Liver (tissue), 9 donors: ENCODE measurements around the gene IFNA4. TPM values are rescaled to one million over a fixed set of nuclear protein-coding genes. Genes with fewer than 3 reads are reported as not detected.
"Not testable (repeated sequence)": the region's sequence is repeated elsewhere in the genome, so short reads cannot be mapped to it uniquely, and the experiment has no call there.

Source experiments
- DNase-seq: peaks from one replicate; pipeline ENCODE4 v3.0.0-alpha.2; 2017; ENCODE audit warnings: low spot score
- H3K27ac ChIP-seq, 2 donors: one replicate each; pipeline ENCODE4 v1.7.0; 2013; ENCODE audit warnings: inconsistent platforms in 2 of 2, low read length in 2 of 2, control low read depth in 1 of 2, low read depth in 1 of 2, mild to moderate bottlenecking in 1 of 2
- H3K27me3 ChIP-seq, 4 donors: one replicate each; pipeline versions ENCODE4 v1.6.1 to v1.7.0; 2013; ENCODE audit warnings: low read length in 3 of 4, inconsistent platforms in 1 of 4, mild to moderate bottlenecking in 1 of 4, moderate library complexity in 1 of 4; ENCODE audit not compliant: control insufficient read depth in 4 of 4, insufficient read depth in 4 of 4
- H3K36me3 ChIP-seq, 4 donors: one replicate each; pipeline versions ENCODE4 v1.6.1 to v1.7.0; 2013; ENCODE audit warnings: low read length in 3 of 4, mild to moderate bottlenecking in 3 of 4, low read depth in 1 of 4, moderate library complexity in 1 of 4; ENCODE audit not compliant: control insufficient read depth in 4 of 4, insufficient read depth in 3 of 4
- H3K4me1 ChIP-seq, 4 donors: one replicate each; pipeline versions ENCODE4 v1.6.1 to v1.7.0; 2013; ENCODE audit warnings: low read length in 3 of 4, mild to moderate bottlenecking in 3 of 4, moderate library complexity in 1 of 4; ENCODE audit not compliant: control insufficient read depth in 4 of 4, insufficient read depth in 4 of 4
- H3K4me3 ChIP-seq, 3 donors: one replicate each; pipeline versions ENCODE4 v1.6.1 to v1.7.0; 2013; ENCODE audit warnings: low read length in 3 of 3, control low read depth in 1 of 3, low read depth in 1 of 3, mild to moderate bottlenecking in 1 of 3
- H3K9ac ChIP-seq, 2 donors: one replicate each; pipeline ENCODE4 v1.7.0; 2013; ENCODE audit warnings: low read length in 2 of 2, mild to moderate bottlenecking in 2 of 2, moderate library complexity in 2 of 2, control low read depth in 1 of 2, low read depth in 1 of 2
- H3K9me3 ChIP-seq, 4 donors: one replicate each; pipeline versions ENCODE4 v1.6.1 to v1.7.0; 2013; ENCODE audit warnings: low read length in 3 of 4; ENCODE audit not compliant: control insufficient read depth in 4 of 4
- CTCF ChIP-seq: fragments of 150-350 bp; IDR thresholded peaks from 2 replicates; pipeline ENCODE4 v1.5.1; 2017; ENCODE audit warnings: improper control_type of control experiment, low read depth, low read length; ENCODE audit not compliant: missing input control
- HNF4A ChIP-seq, 2 donors: conservative IDR thresholded peaks; 2 replicates each; pipeline ENCODE4 v1.6.1; 2016; ENCODE audit warnings: antibody characterized with exemption in 2 of 2, mild to moderate bottlenecking in 2 of 2
- RAD21 ChIP-seq, 2 donors: IDR thresholded peaks; 2 replicates each; pipeline ENCODE4 v1.6.1; 2016; ENCODE audit warnings: antibody characterized with exemption in 2 of 2, mild to moderate bottlenecking in 2 of 2
- RXRA ChIP-seq, 2 donors: IDR thresholded peaks; 2 replicates each; pipeline ENCODE4 v1.6.1; 2017 to 2018; ENCODE audit warnings: antibody characterized with exemption in 2 of 2, mild to moderate bottlenecking in 1 of 2
- SP1 ChIP-seq: IDR thresholded peaks from 2 replicates; pipeline ENCODE4 v1.6.1; 2018; ENCODE audit warnings: antibody characterized with exemption, mild to moderate bottlenecking
- WGBS: extraction: QIAGEN DNeasy Blood & Tissue Kit; methylation state at CpG from one replicate; pipeline ENCODE4 v1.1.7; 2013; 5-methylcytosine and 5-hydroxymethylcytosine counted together
- polyA plus RNA-seq, 2 donors: library from polyadenylated mRNA; stranded (reverse) in 1 of 2; unstranded in 1 of 2; fragments of 200-250 nt in 1 of 2; fragments of >200 nt in 1 of 2; fragmentation: Nextera tagmentation in 1 of 2; extraction: Ambion mirVana in 1 of 2; gene quantifications; one replicate each; pipeline versions ENCODE4 v1.2.1 to v1.2.3, GENCODE V29; 2013 to 2015
- total RNA-seq, 2 donors: library from RNA; depleted of rRNA; stranded (reverse); fragments of >200 nt; gene quantifications; one replicate each; pipeline ENCODE4 v1.2.3, GENCODE V29; 2014
- donor health status: healthy.
- donor health status: healthy.
- donor health status: healthy.
- donor health status: healthy.
- donor health status: healthy.

IFNA4 gene
- total and polyA plus RNA-seq, 4 donors = not detected

GRCh38 chr9:21205204-21205603 is 17.8 kb upstream of the IFNA4 start:
- Histone ChIP-seq H3K27me3 (no peaks in the 10 kb centered on the region), H3K4me1 (no peaks in the 10 kb centered on the region), H3K36me3 (no peaks in the 10 kb centered on the region), H3K4me3 (no peak overlapping the region), H3K27ac (no peak overlapping the region), H3K9me3 (no peaks in the 10 kb centered on the region), H3K9ac (no peak overlapping the region)
- no peak for DNase-seq
- TF ChIP-seq RXRA (IDR thresholded peaks at IDR 0.05) (no peak), SP1 (no peak)

- not testable (repeated sequence) for H3K9ac ChIP-seq
Observed at GRCh38 chr9:21202105-21202504, 14.7 kb upstream of the IFNA4 start, which contains the start of gene IFNA7. Gene IFNA7 (minus strand): TSS chr9:21202205. CDS start chr9:21202165, 40 bp downstream.

GRCh38 chr9:21194867-21195776 is 7.7 kb upstream of the IFNA4 start:
- not testable (repeated sequence) for H3K9me3 ChIP-seq, H3K36me3 ChIP-seq, DNase-seq, H3K27ac ChIP-seq, H3K4me1 ChIP-seq, H3K27me3 ChIP-seq, H3K4me3 ChIP-seq, H3K9ac ChIP-seq
- 32% methylated on average over 6 of the region's 6 CpGs for WGBS
- TF ChIP-seq CTCF = peak; percentile 25
- TF ChIP-seq HNF4A (conservative IDR thresholded peaks at IDR 0.05) = peak in 1 of 2 donors; percentile 28
- TF ChIP-seq RAD21 (IDR thresholded peaks at IDR 0.05) = peak; percentile 41 to 45

More at GRCh38 chr9:21202105-21202504, 14.7 kb upstream of the IFNA4 start, which contains the start of gene IFNA7:
- 56% methylated on average over 4 of the region's 4 CpGs for WGBS
- not testable (repeated sequence) for H3K27me3 ChIP-seq, H3K9me3 ChIP-seq, H3K4me1 ChIP-seq, H3K27ac ChIP-seq, DNase-seq, H3K4me3 ChIP-seq, H3K36me3 ChIP-seq

- H3K36me3 ChIP-seq, H3K9ac ChIP-seq, H3K27ac ChIP-seq, H3K9me3 ChIP-seq, DNase-seq, H3K27me3 ChIP-seq, H3K4me1 ChIP-seq, H3K4me3 ChIP-seq: not testable (repeated sequence)
- 35% methylated on average over 4 of the region's 4 CpGs for WGBS
- TF ChIP-seq RAD21 (IDR thresholded peaks at IDR 0.05) (peak; percentile 16 to 24), CTCF (peak; percentile 14)
Observed at GRCh38 chr9:21182810-21183736, 4.3 kb downstream of the IFNA4 start.
